ENCODE measurements around the gene PHOX2A.

The PHOX2A gene

DNA sequence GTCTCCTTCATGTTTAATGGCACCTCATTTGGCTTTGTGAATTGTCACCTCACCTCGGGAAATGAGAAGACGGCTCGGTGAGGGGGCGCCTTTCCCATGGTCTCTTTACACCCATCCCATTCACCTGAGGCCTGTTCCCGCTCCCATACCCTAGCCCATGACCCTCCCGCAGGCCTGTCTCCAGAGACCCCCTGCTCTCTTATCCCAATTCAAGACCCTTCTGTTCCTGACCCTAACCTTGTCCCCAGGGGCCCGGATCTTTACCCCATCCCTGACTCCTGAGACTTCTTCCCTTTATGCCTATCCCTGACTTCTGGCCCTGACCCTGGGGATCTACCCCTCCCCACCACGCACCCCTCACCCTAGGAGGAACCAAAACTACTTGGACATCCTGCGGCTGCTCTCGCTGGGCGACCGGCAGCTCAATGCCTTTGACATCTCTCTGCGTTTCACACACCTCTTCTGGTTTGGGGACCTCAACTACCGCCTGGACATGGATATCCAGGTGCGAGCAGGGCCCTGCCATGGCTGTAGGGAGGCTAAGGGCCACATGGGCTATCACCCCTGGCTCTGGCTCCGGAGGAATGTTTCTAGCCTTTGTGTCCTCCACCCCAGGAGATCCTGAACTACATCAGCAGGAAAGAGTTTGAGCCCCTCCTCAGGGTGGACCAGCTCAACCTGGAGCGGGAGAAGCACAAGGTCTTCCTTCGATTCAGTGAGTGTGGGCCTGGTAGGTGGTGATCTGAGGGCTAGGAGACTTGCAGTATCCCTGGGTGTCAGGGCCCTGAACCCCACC, 11.5 kb downstream of the PHOX2A start:
- H3K9me3 Mint-ChIP-seq: no peaks in the 10 kb centered on the region
- H3K4me3 Mint-ChIP-seq: no peak overlapping the region
- H3K27me3 Mint-ChIP-seq: no peaks in the 10 kb centered on the region
- H3K27ac Mint-ChIP-seq: no peak overlapping the region
- H3K4me1 Mint-ChIP-seq (ENCODE audit: low read depth): peaks cover 6% of the 10 kb centered on the region
- H3K36me3 Mint-ChIP-seq (ENCODE audit: low read depth): peaks cover 33% of the 10 kb centered on the region

DNA sequence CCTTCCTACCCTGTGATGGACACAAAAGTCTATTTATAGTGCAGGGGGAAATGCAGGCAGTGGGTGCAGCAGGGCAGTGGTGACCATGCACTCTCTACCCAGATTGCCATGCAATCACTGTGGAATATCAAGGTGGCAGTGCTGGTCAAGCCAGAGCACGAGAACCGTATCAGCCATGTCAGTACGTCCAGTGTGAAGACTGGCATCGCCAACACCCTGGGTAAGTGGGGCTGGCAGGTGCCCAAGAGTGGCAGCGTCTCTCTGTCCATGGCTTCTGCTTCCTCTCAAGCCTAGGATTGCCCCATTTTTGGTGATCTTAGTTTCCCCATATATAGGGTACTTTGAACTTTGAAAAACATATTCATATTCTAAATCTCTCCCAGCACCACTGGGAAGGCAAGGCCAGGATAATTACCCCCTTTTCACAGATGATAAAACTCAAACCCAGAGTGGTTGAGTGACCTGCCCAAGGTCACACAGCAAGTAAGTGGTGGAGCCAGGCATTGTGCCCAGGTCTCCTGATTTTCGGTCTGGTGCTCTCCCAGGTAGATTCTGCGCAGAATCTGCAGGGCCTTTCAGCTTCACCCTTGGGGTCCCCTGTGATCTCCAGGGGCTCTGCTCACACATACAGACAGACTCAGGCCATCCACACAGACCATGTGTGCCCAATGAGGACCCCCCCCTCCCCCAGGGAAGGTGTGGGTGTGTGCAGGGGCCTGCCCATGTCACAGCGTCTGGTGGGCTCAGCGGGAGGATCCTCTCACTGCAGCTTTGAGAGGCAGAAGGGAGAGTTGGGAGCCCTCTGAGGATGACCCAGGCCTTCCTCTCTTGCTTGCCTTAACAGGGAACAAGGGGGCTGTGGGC, 12.3 kb downstream of the PHOX2A start:
- Mint-ChIP-seq H3K27me3 (no peaks in the 10 kb centered on the region), H3K36me3 (ENCODE audit: low read depth) (peaks cover 33% of the 10 kb centered on the region), H3K4me3 (no peak overlapping the region), H3K9me3 (no peaks in the 10 kb centered on the region), H3K4me1 (ENCODE audit: low read depth) (peaks cover 6% of the 10 kb centered on the region), H3K27ac (no peak overlapping the region)

DNA sequence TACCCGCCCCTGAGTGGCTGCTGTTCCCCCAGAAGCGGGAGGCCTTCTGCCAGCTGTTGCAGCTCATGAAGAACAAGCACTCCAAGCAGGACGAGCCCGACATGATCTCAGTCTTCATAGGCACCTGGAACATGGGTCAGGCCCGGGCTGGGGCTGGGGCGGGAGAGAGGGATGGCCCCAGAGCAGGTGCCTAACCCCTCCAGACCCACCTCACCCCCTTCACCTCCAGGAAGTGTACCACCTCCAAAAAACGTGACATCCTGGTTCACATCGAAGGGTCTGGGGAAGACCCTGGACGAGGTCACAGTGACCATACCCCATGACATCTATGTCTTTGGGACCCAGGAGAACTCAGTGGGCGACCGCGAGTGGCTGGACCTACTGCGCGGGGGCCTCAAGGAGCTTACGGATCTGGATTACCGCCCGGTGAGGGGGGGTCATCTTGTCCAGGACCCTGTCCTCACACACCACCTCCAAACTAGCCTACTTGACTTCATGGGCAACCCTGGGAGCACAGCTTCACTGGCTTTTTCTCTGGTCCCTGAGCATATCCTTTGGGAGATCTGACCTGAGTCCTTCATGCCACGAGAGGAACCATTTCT, 13.1 kb downstream of the PHOX2A start:
- no peak overlapping the region for H3K4me3 Mint-ChIP-seq
- no peaks in the 10 kb centered on the region for H3K27me3 Mint-ChIP-seq
- H3K36me3 Mint-ChIP-seq (ENCODE audit: low read depth): peaks cover 33% of the 10 kb centered on the region
- H3K9me3 Mint-ChIP-seq: no peaks in the 10 kb centered on the region
- H3K27ac Mint-ChIP-seq: no peak overlapping the region
- H3K4me1 Mint-ChIP-seq (ENCODE audit: low read depth): peaks cover 6% of the 10 kb centered on the region

DNA sequence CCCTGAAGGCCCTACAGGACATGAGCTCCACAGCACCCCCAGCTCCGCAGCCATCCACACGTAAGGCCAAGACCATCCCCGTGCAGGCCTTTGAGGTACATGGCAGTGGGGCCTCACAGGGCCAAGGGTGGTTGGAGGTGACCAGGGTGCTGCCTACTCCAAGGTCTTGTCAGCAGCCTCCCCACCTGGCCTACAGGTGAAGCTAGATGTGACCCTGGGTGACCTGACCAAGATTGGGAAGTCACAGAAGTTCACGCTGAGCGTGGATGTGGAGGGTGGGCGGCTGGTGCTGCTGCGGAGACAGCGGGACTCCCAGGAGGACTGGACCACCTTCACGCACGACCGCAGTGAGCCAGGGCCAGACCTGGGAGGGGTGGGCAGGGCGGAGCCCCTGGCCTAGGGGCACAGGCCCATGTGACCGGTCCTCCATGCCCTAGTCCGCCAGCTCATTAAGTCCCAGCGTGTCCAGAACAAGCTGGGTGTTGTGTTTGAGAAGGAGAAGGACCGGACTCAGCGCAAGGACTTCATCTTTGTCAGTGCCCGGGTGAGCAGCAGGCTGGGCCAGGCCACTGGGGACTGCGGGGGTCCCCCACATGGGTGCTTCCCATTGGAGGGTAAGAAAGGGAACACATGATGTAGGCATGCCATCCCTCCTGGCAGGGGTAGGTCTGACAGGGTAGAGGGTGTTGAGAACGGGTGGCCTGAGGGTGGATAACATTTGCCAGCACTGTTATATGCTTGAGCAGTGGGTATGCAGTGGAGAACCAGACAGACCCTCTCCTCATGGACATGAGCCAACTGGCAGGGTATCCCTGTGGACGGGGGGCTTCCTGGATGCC, 13.8 kb downstream of the PHOX2A start:
- Mint-ChIP-seq H3K4me1 (ENCODE audit: low read depth) (peaks cover 12% of the 10 kb centered on the region), H3K4me3 (no peak overlapping the region), H3K27ac (no peak overlapping the region), H3K9me3 (no peaks in the 10 kb centered on the region), H3K36me3 (ENCODE audit: low read depth) (peaks cover 33% of the 10 kb centered on the region), H3K27me3 (no peaks in the 10 kb centered on the region)

DNA sequence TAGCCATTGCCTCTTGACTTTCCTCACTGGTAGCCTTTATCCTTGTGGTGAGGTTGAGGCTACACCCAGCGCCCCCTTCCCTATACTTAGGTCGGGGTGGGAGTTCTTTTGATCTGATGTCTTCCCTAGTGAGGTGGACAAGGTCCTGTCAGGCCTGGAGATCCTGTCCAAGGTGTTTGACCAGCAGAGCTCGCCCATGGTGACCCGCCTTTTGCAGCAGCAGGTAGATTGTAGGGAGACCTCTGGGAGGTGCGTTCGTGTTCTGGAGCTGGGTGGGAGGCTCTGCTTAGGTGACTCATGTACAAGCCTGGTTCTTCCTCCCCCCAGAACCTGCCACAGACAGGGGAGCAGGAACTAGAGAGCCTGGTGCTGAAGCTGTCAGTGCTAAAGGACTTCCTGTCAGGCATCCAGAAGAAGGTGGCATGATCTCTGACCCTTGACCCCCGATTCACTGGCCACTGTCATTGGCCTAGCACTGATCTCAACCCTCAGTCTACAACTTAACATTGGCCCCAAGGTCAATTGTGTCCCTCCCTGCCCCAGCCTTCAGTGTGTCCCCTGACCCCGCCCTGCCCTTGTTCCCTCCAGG, 14.5 kb downstream of the PHOX2A start:
- no peaks in the 10 kb centered on the region for H3K9me3 Mint-ChIP-seq
- peaks cover 31% of the 10 kb centered on the region for H3K36me3 Mint-ChIP-seq (ENCODE audit: low read depth)
- no peak overlapping the region for H3K4me3 Mint-ChIP-seq
- H3K4me1 Mint-ChIP-seq (ENCODE audit: low read depth): peaks cover 11% of the 10 kb centered on the region
- no peaks in the 10 kb centered on the region for H3K27me3 Mint-ChIP-seq
- H3K27ac Mint-ChIP-seq: no peak overlapping the region

DNA sequence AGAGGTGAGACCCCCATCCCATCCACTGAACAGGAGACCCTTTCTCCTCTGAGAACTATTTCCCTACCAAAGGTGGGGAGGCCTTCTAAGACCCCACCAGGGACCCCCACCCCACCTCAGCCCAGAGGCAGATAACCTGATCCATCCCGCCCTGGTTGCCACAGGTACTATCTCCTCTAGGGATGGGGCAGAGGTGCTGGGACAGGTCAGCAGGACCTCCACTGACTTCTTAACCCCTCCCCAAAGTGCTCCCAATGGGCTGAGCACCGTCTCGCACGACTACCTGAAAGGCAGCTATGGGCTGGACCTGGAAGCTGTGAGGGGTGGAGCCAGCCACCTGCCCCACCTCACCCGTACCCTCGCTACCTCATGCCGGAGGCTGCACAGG, 15.1 kb downstream of the PHOX2A start:
- H3K36me3 Mint-ChIP-seq (ENCODE audit: low read depth): peaks cover 28% of the 10 kb centered on the region
- no peak overlapping the region for H3K27ac Mint-ChIP-seq
- H3K4me3 Mint-ChIP-seq: no peak overlapping the region
- no peaks in the 10 kb centered on the region for H3K27me3 Mint-ChIP-seq
- no peaks in the 10 kb centered on the region for H3K9me3 Mint-ChIP-seq
- peaks cover 7% of the 10 kb centered on the region for H3K4me1 Mint-ChIP-seq (ENCODE audit: low read depth)

DNA sequence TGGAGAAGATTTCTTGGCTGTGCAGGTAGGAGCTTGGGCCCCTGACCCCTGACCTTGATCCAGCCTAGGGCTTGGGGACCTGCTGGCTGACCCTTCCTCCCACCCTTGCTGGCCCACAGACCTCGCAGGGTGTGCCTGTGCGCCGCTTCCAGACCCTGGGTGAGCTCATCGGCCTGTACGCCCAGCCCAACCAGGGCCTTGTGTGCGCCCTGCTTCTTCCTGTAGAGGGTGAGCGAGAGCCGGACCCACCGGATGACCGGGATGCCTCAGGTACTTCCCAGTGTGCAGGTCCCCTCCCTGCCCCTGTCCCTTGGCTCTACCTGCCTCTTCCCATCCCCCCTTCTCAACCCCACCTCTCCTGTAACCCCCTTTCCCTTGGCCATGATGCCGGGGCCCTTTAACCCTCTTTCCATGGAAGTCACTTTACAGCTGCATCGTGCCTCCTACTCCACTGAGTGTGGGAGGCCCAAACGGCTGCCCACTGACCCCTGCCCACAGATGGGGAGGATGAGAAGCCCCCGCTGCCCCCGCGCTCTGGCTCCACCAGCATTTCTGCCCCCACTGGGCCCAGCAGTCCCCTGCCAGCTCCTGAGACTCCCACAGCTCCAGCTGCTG, 15.6 kb downstream of the PHOX2A start:
- no peak overlapping the region for H3K4me3 Mint-ChIP-seq
- H3K9me3 Mint-ChIP-seq: no peaks in the 10 kb centered on the region
- peaks cover 7% of the 10 kb centered on the region for H3K4me1 Mint-ChIP-seq (ENCODE audit: low read depth)
- peaks cover 23% of the 10 kb centered on the region for H3K36me3 Mint-ChIP-seq (ENCODE audit: low read depth)
- no peaks in the 10 kb centered on the region for H3K27me3 Mint-ChIP-seq
- H3K27ac Mint-ChIP-seq: no peak overlapping the region

DNA sequence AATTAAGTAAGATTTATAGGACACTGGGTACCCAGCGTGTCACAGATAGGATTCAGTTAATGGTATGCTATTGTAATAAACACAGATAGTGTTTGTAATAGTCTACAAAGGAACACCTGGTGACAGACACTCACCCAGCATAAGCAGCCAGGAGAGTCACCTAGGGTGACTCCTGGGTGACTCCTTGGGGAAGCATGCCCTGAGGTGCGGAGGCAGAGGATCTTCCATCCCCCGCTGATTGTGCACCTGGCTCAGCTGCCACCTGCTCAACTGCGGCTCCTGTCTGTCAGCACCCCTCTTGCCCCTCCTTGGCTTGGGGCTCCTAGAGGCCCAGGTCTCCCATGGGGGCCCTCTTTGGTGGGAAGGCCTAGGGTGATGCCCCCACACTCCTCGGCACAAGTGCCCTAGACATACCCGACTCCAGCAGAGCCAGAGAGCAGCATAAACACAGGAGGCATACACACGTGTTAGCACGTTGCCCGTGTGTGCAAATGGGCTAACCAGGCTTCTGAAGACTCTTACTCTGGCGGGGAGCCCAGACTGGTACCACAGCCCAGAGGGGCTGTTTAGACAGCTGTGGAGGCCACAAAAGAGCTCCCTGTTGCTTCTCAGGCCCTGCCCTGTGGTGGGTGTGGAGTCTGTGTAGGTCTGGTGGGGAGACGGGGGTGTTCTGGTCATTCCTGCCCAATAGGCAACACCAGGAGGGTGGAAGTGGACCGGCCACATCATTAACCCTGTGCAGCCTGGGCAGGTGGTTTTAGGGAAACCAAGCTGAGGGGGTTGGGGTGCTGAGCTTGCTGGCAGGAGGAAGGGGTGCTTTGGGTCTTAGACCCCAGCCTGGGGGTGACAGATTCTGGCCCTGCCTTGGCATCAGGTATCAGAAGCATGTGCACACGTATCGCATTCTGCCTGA, 16.4 kb downstream of the PHOX2A start:
- Mint-ChIP-seq H3K4me3 (no peak overlapping the region), H3K36me3 (ENCODE audit: low read depth) (peaks cover 19% of the 10 kb centered on the region), H3K9me3 (no peaks in the 10 kb centered on the region)

DNA sequence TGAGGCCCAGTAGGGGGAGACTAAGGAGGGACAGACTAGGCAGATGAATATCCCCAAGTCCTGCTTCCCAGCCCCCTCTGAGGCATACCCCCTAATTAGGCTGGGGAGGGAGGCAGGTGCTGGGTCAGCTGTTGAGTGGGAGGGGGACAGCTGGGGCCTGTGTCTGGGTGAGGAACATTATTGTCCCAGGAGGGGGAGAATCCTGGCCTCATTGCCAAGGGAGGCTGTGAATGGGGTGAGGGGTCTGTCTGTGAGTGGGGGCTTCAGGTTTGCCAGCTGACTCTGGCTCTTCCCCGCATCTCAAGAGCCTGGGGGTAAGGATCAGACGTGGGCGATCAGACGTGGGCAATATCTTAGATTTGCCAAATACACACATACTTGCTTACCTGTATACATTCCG, 17.3 kb downstream of the PHOX2A start:
- Mint-ChIP-seq H3K27me3 (no peaks in the 10 kb centered on the region), H3K36me3 (ENCODE audit: low read depth) (peaks cover 15% of the 10 kb centered on the region), H3K27ac (no peak overlapping the region), H3K4me1 (ENCODE audit: low read depth) (peaks cover 18% of the 10 kb centered on the region), H3K9me3 (no peaks in the 10 kb centered on the region), H3K4me3 (no peak overlapping the region)

More for the DNA sequence above, 16.4 kb downstream of the PHOX2A start:
- Mint-ChIP-seq H3K4me1 (ENCODE audit: low read depth) (peaks cover 11% of the 10 kb centered on the region), H3K27me3 (no peaks in the 10 kb centered on the region), H3K27ac (no peak overlapping the region)

DNA sequence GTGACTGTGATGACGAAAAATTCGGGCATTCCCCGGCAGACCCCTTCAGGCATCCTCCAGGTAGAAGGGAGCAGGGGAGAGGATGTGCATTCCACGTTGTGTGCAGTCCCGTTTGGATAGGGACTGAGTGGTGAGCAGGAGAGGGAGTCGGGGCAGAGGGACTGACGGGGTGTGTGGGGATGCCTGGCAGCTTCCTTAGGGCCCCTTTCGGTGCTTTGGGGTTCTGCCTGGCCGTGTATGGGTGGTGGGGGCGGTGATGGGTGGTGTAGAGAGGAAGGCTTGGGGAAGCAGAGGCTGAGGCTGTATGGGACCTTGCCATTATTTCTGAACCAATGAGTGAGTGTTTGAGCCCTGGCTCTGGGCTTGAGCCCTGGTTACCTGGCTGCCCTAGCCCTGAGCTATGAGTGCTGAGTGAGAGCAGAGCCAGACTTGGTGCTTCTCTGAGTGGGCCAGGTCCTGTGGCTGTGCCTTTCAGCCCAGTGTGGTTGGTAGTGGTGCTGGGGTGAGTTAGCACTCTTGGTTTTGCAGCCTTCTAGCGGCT, 18.5 kb downstream of the PHOX2A start:
- Mint-ChIP-seq H3K4me1 (ENCODE audit: low read depth) (peaks cover 26% of the 10 kb centered on the region), H3K27ac (peak overlapping the region; percentile 88), H3K4me3 (peak overlapping the region; percentile 92), H3K36me3 (ENCODE audit: low read depth) (peaks cover 8% of the 10 kb centered on the region), H3K27me3 (no peaks in the 10 kb centered on the region), H3K9me3 (no peaks in the 10 kb centered on the region)

DNA sequence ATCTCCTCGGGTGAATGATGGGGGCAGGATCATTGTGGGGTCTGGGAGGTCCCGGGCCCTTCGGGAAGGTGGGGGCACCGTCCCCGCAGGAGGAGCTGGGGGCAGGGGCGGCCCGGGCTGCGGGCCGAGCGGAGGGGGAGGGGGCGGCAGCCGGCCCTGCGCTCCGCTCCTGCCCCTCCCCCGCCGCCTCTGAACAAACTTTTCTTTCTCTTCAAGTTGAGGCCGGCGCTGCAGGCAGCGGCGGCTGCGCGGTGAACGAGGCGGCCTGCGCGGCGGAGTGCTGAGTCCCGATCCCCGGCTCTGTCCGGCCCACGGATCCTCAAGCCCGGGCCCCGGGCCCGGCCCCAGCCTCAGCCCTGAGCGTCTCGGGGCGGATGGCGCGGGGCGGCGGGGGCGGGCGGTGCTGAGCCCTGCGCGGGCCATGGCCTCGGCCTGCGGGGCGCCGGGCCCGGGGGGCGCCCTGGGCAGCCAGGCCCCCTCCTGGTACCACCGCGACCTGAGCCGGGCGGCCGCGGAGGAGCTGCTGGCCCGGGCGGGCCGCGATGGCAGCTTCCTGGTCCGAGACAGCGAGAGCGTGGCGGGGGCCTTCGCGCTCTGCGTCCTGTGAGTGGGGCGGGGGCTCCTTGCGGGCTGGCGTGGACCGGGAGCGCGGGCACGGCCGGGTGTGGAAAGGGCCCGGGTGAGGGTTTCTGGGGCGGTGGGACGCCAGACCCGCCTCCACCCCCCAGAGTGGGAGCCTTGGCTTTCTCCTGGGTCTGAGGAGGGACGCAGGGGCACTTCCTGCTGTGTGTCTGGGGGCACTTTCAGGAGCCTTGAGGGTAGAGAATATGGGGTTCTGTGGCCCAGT, 19.2 kb downstream of the PHOX2A start, which contains the start of gene INPPL1:
TSS of gene INPPL1 (plus strand) at position 204 of the 847 bp plus-strand sequence. CDS start at position 422, 218 bp downstream.
- Mint-ChIP-seq H3K27ac (peak within 1 kb of the TSS; percentile 92), H3K36me3 (ENCODE audit: low read depth) (peaks cover 8% of the 10 kb centered on the region), H3K9me3 (no peaks in the 10 kb centered on the region), H3K4me1 (ENCODE audit: low read depth) (peaks cover 26% of the 10 kb centered on the region), H3K4me3 (peak within 1 kb of the TSS; percentile 92), H3K27me3 (no peaks in the 10 kb centered on the region)

Measured in stimulated activated naive CD8-positive, alpha-beta T cell treated with anti-CD3 and anti-CD28 coated beads, Interleukin-15, Interleukin-2, amounts not matched to agents 100 ng/mL and 50 ng/mL, for 24 hours (primary cell).